Measurements from ENCODE around the gene MMRN2.
"Not testable (repeated sequence)": the region's sequence is repeated elsewhere in the genome, so short reads cannot be mapped to it uniquely, and the experiment has no call there.

MMRN2 gene

GRCh38 chr10:86956848-86957448, 467 bp downstream of the MMRN2 start:
- H3K27ac ChIP-seq, result no peak overlapping the region
- TF ChIP-seq ZFX (IDR thresholded peaks at IDR 0.05), result no peak
- TF ChIP-seq, protein P1, sequence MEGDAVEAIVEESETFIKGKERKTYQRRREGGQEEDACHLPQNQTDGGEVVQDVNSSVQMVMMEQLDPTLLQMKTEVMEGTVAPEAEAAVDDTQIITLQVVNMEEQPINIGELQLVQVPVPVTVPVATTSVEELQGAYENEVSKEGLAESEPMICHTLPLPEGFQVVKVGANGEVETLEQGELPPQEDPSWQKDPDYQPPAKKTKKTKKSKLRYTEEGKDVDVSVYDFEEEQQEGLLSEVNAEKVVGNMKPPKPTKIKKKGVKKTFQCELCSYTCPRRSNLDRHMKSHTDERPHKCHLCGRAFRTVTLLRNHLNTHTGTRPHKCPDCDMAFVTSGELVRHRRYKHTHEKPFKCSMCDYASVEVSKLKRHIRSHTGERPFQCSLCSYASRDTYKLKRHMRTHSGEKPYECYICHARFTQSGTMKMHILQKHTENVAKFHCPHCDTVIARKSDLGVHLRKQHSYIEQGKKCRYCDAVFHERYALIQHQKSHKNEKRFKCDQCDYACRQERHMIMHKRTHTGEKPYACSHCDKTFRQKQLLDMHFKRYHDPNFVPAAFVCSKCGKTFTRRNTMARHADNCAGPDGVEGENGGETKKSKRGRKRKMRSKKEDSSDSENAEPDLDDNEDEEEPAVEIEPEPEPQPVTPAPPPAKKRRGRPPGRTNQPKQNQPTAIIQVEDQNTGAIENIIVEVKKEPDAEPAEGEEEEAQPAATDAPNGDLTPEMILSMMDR (conservative IDR thresholded peaks at IDR 0.05), result no peak

GRCh38 chr10:86956195-86956847, 1.1 kb downstream of the MMRN2 start:
- H3K27ac ChIP-seq, result no peak overlapping the region
- TF ChIP-seq, protein P1 (conservative IDR thresholded peaks at IDR 0.05), result no peak
- TF ChIP-seq ZFX (IDR thresholded peaks at IDR 0.05), result no peak

GRCh38 chr10:86955501-86956194, 1.8 kb downstream of the MMRN2 start:
- no peak for TF ChIP-seq ZFX (IDR thresholded peaks at IDR 0.05)
- TF ChIP-seq, protein P1 (conservative IDR thresholded peaks at IDR 0.05), result no peak
- H3K27ac ChIP-seq, result no peak overlapping the region

DNA sequence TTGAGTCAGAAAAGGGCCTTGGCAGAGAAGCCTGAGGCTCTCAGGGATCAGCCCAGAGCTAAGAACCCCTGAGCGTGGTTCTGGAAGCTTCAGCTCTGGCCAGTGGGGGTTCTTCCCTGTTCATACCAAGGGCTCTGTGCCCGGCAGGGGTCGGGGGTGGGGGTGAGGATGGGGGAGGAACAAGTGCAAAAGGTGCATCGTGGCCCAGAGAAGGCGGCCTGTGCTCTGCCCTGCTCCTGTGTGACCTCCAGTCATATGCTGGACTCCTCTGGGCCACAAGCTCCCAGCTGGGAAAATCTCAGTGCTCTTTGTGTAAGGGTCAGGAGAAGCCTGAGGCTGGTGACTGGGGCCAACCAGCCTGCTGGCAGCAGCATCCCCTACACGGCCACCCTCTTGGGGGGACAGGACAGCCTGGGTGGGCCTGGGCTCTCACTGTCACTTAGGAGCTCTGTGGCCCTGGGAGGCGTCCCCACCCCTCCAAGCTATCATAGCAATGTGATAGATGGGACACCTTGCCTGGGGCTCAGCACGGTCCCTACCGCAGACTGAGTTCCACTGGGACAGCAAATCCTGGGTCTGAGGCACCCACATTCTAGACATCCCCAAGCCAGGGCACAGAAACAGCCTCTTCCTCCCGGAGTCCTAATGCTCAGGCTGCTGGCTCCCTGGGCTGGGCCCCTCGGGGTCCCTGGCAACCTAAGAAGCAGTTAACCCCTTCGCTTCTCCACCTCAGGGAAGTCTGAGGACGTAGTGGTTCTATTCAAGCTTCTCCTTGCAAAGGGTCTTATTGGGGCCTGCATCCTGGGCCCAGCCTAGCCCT, 2.5 kb downstream of the MMRN2 start:
- TF ChIP-seq, protein P1 (conservative IDR thresholded peaks at IDR 0.05), result no peak
- no peak for TF ChIP-seq ZFX (IDR thresholded peaks at IDR 0.05)
- no peak overlapping the region for H3K27ac ChIP-seq

DNA sequence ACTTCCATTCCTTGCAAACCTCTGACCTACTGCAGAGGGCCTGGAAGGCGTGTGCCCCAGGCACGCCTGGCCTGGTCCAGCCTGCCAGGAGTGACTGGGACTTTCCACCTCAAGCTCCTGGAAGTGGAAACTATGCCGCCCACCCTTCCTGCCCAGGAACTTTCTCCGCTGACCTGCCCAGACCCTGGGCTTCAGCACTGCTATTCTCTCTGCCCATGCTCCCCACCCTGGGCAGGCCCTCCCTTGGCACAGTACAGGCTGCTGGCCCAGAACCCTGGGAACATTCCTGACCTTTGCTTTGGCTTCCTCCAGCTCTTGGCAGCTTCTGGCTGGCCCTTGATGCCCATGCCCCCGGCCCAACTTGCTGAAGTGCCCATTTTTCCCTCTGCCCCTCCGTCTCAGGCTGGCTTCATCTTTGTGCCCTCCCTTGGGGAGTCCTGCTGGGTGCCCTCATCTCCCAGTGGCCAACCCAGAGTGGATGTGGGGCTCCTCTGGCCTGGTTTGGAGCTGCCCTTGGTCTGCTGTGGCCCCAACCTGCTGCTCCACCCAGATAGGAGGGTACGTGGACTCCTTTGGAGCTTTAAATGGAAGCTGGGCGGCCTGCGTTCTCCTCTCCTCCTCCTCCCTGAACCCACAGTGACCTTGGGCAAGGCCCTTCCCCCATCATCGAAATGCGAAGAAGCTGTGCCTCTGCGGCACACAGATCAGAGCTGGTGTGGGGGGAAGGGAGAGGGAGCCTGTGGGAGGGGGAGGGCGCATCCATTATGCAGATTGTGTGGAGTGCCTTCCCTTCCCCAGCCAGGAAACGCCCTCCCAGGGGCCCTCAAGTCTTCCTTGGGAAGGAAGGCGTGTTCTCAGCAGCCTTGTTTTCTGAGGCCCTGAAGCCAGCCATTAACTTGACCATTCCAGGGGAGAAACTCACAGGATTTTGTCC, 3.4 kb downstream of the MMRN2 start:
- no peak overlapping the region for H3K27ac ChIP-seq

DNA sequence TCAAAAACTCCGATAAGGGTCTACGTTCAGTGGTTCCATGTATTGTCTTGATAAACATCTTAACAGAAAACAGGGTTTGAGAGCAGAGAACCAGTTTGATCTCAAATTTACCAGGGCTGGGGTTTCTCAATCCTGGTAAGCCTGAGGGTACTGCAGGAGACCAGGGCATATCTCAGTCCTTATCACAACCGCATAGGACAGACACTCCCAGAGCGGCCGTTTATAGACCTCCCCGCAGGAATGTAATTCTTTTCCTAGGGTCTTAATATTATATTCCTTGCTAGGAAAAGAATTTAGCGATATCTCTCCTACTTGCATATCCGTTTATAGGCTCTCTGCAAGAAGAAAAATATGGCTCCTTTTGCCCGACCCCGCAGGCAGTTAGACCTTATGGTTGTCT, 4.7 kb downstream of the MMRN2 start:
- H3K27ac ChIP-seq, result not testable (repeated sequence)

More for the DNA sequence above, 3.4 kb downstream of the MMRN2 start:
- TF ChIP-seq, protein P1 (conservative IDR thresholded peaks at IDR 0.05), result no peak
- TF ChIP-seq ZFX (IDR thresholded peaks at IDR 0.05), result no peak

DNA sequence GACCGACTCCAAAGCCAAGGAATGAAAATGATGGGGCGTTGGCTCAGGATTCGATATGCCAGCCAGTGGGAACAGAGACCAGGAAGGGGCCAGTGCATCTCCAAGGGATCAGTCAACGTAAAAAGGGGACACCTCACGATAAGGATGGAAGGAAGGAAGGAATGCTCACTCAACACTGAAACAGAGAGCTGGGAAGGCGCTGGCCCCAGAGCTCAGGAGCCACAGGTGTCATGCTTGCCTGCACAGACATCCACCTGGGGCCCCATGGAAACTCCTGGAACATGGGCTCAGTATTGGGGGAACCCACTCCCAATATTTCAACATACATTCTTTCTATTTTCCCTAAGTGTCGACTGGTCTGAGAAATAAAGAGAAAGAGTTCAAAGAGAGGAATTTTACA, 5.3 kb downstream of the MMRN2 start:
- H3K27ac ChIP-seq, result no peak overlapping the region
- TF ChIP-seq ZFX (IDR thresholded peaks at IDR 0.05), result no peak
